Putamen (tissue), 1 donor: ENCODE data around the gene ZNF827.
"Not testable (repeated sequence)": the region's sequence is repeated elsewhere in the genome, so short reads cannot be mapped to it uniquely, and the experiment has no call there.

Experiments used
- DNase-seq: peaks from one replicate; pipeline ENCODE4 v3.0.0-alpha.2; 2016; ENCODE audit warnings: low spot score

The ZNF827 gene

DNA sequence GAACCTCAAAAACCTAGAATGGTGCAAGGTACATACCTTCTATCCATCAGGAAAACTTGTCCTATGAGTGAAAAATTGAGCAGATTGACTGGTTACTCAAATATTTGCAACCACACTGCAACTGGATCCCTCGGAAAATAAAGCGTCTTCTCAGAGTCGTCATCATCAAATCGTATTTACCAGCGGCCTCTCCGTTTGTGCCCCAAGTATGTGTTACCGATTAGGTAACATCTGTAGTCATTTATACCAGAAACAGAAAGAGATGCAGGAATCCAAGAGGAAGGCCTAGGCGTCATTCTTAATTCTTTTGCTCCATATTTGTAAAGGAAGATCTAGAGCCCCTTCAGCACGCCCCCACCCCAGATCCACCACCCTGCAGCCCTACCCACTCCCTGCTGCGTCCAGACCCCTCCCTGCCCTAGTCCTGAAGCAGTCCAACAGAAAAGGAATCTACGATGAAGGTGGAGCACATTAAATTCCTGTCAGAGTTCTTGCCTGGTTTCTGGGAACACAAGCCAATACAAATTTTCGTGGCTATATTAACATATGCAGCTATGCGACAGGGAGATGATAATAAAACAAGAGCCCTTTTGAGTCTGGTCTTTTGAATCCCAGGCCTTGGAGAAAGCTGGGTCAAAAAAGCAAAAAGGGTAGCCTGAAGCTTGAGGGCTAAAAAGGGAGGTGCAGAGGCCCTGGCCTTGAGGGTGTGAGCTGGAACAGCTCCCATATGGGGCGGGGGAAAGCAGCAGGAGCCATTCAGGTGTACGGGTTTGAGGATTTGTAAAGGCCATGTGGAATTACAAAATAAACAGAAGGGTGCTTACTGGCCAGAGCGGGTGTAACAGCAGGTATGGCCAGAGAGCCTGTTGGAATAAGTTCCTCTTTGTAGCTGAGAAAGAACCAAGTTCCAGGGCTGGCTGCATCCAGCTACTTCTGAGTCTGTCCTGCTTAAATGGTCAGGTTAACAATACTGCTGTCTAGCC, 77.0 kb downstream of the ZNF827 start:
- DNase-seq: no peak

DNA sequence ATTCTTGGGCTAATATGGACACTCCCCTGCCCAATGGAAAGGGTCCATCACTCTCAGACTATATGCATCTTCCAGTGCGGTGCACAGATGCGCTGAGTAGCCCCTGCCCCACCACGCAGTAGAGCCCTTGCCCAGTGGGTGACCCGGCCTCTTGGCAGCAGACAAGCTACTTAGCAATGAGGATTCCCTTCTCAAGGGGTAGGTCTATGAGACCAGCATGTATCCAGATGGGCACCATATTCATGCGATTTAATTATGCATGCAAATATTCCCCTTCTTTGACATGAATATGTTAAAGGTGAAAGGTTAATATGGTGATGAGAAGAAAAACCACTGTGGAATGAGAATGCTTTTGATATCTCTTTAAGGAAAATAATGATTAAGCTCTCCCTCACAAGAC, 77.7 kb downstream of the ZNF827 start:
- no peak for DNase-seq

DNA sequence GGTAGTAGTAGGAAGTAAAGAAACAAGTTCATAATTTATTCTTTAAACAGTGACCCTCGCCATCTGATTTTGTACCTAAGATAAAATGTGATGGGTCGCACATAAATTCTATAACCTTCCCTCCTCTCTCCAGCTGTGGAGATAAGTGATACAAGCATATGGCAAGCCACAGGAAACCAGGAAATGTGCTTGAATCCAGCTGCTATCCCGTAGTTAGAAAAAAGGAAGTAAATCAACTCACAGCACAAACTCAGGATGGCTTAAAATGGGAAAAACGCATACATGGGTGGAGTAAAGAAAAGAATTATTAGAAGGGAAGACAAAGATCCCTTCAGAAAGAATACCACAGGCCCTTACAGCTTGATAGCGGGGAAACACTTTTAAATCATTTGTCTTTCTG, 78.2 kb downstream of the ZNF827 start:
- DNase-seq: no peak

DNA sequence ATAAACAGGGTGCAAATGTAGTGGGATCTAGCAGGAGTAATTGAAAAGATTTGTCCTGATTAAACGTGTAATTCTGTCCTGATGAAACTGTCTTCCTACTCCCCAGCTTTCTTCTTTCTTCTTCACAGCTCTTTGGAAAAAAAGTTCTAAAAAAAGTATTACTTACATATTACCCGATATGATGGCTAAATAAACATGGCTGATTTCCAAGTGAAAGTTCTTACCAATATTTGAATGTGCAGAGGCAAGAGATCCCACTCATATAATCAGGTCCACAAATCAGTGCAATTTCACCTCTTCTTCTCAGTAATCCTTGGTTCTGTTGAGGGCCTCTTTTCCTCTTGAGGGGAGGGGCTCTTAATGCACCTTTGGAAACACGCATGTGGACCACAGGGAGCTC, 78.7 kb downstream of the ZNF827 start:
- no peak for DNase-seq

DNA sequence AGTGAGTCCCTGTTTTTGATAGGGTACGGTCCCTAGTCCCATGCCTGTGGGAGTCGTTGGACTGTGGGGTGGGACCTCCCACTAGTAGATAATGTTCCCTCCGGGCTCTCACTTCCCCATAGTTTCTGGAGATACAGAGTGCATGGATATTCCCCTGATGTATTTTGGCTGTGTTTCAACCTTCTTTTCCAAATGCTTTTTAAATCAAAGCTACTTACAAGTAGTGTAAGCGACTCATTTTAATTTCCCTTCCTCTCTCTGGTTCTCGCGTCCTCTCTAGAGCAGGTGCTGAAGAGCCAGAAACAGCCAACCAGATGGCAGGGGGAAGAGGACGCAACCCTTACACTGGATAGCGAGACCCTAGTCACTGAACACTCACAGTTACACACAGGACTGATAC, 79.2 kb downstream of the ZNF827 start:
- DNase-seq: no peak

DNA sequence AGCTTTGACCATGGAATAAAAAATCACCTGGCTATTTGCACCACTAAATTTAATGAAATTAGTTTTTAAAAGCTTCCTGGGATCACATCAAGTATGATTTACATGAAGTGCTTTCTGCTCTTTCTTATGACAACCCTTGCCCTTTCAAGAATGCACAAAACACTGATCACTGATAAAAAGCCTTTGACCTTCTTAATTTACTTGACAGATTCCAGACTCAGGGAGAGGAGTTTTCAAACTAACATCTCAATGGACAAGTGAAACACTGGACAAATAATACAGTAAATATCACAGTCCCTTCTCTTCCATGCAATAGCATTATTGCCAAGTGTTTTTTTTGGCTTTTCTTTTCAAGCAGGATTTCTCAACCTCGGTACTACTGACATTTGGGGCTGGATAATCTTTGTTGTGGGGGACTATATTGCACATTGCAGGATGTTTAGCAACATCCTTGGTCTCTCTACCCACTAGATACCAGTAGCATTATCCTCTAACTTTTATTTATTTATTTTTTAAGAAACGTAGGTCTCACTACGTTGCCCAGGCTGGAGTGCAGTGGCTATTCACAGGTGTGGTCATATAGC, 86.3 kb downstream of the ZNF827 start:
- DNase-seq: no peak

DNA sequence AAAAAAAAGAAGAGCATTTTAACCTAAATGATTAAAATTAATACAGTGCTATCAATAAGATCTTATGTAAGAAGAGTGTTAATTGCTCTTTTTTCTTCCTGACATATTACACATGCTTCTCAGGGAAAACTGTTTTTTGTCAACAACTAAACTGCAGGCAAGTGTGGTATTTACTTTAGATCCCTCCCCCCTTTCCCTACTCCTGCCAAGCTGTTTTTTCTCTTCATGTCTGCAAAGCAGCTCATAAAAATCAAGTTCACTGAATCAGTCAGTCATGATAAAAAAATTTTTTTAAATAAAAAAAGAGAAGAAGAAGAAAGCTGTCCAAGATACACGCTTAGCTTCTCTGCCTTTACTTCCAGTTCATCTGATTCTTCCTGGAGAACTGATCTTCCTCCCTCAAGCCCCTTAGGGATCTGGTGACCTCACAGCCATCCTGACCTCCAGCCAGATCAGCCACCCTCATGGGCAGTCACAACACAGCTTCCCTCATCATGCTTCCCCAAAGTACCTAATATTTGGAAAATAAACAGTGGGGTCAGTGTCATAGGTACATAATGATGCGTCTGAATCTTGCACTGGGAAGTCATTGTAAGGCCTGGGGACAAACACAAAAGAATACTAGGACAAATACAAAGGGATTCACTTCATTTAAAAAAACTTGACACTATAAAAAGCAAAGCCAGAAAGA, 87.0 kb downstream of the ZNF827 start:
- no peak for DNase-seq

DNA sequence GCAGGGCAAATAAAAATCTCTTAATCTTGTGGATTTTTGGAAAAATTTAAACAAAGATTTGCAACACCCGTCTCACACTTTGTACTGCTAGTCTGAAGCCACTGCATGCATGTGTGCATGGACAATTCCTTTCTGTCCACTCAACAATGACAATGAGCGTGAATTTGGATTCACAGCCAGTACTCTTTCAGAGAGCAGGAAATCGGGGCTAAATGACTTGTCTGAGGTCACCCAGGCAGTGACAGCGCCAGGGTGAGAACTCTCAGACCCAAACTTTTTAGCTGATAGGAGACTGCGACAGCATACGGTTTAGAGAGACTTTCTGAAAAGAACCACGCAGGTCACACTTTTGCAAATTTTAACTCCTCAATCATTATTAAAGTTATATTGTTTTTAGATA, 90.9 kb downstream of the ZNF827 start:
- peak; percentile 61 for DNase-seq

DNA sequence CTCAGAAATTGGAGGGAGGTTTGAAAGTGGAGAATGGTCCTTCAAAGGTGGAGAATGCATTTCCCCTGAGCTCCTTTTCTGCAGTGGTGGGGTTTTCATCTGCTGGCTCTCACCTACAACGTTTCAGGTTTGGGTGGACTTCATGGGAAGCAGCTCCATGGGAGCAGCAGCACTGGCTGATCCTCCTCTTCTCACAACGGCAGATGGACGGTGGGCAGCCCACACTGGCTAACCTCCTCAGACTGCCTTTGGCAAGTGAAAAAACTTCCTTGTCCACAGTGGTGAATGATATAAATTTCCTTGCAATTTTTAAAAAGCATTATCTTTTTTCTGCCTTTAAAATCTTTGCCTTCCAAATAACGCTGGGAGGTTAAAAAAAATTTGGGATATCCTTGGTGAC, 93.5 kb downstream of the ZNF827 start:
- DNase-seq: no peak

DNA sequence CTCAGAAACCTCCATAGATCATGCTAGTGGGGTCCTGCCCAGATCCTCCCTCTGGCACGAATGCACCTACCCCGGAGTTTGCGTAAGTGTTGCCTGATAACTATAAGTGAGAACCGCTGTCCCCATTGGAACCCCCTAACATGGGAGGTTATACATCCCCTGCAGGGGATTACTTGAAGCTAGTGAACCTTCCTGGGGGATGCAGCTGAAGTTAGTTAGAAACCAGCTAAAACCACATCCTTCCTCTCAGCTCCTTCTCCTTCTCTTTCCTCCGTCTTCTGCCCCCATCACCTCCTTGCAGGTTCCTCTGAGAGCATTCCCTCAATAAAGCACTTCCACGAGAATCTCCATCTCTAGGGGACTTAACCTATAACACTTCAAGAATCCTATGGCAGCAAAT, 95.0 kb downstream of the ZNF827 start:
- no peak for DNase-seq

DNA sequence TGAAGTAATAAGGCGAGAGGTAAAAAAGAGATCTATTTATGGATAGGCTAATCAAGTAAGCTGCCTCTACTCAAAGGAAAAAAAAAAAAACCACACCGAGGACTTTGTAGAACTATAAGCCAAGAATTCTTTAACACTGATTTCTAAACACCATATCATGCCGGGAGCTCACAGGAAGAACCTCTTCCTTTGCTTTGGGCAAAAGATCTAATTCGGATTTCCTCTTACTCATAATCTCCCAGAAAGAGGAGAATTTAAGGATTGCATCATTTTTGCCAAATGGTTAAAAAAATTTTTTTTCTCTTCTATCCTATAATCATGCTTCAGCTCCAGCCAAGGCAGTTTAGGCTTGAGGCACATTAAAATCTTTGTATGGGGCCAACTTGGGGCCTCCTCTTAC, 95.5 kb downstream of the ZNF827 start:
- DNase-seq: no peak

DNA sequence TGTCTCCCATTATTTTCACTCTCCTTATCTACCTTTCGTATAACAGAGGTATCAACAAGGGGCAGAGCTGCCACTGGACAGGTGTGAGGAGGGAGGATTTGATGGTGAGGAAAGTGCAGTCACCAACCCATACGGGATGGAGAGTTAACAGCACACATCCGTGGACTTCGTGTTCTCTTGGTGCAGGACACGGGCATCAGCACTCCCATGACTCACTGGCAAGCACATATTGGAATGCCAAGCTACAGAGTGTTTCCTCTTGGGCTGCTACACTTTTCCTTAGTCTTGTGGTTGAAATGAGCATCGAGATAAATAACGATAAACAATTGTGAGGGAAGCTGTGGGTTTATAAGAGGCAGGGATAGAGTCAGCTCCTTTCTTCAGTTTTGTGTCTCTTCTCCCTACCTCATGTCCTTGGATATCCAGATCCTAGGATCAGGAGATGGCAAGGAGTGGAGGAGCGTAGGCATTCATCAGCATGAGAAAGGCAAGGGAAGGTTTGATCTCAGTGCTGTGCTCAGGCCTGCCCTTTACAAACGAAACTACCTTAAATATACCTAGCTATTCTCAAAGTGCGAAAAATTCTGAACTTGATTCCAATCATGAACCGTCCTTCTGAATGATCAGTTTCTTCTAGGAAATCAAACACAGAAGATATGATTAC, 96.3 kb downstream of the ZNF827 start:
- no peak for DNase-seq

DNA sequence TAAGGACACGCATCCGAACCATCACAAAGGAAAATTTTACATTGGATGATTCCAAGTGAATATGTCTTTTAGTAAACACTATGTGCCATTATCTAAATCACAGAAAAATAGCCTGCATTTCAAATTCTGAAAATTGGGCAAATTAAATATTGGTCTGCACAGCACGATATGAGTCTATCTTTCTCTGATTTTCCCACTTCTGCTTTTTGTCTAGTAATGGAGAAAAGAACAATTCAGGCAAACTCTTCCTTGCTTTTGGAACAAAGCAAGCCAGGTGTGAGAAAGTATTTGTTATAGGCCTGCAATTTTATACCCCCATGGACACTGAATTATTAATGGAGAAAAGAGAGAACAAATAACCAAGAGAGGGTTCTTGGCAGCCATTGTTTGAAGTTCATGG, 97.8 kb downstream of the ZNF827 start:
- DNase-seq: no peak

DNA sequence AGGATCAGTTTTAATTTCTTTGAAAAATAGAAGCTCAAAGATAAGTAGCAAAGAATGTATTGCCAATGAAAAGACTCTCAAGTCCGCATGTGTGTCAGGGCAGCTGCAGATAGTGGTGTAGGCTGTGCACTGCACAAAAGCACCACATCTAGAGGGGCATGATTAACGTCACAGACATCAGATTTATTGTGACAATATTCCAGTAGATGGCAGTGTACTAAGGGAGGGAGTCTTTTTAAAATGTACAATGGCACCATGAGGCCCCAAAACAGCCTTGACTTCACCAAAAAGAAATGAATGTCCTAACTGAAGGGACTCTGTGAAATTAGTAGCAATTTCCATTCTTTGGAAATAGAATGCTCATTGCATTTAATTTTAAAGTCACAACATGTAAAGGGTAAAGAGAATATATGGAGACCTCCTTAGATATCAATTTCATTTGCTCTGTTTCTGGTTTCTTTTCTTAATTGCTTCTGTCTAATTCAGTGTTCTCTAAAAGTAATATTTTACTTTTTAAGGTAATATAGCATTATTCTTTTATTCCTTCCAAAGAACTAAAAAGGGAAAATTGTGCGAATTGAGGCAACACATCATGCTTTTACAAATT, 98.4 kb downstream of the ZNF827 start:
- DNase-seq: peak; percentile 54

DNA sequence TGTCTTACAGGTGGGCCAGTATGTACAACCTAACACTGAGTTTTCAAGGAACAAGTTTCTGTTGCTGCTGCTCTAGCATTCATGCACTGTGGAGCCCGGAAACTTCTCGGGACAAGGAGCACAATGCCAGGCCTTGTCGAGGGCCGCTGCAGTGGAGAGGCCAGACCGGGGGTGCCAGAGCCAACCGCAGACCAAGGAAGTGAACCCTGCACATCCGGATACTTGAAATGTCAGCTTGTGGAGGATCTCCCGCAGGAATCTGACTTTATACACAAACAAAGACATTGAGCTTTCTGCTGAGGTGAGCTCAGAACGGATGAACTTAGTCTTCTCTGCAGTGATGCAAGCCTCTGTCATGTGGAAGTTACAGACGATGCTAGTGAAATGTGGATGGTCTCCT, 99.5 kb downstream of the ZNF827 start:
- DNase-seq: peak; percentile 51

DNA sequence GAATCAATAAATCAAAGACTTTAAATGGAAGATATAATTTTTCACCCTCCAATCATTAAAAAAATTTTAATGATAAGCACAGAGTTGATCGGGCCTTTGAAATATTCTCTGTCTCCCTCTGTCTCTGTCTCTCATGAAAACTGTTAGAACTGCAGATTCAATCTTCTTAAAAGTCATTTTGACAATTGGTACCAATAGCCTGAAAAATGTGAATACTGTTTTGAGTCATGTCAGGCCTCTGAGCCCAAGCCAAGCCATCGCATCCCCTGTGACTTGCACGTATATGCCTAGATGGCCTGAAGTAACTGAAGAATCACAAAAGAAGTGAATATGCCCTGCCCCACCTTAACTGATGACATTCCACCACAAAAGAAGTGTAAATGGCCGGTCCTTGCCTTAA, 106.2 kb downstream of the ZNF827 start:
- not testable (repeated sequence) for DNase-seq

DNA sequence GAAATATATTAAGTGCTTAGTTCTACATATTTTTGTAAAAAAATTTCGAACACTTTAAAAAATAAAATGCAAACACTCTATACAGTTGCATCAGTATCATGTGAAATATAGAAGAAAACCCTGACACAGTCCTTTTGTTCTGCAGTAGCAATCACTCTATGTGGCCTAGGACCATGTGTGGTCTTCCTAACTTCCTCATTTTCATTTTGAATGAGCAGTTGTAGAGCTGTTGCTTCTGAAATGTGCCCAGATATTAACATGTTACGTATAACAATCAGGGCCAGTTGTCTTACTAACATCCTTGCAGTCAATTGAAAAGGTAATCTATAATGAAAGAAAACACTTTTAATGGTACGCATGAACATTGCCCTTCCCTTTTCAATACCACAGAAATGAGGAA, 107.9 kb downstream of the ZNF827 start:
- no peak for DNase-seq

DNA sequence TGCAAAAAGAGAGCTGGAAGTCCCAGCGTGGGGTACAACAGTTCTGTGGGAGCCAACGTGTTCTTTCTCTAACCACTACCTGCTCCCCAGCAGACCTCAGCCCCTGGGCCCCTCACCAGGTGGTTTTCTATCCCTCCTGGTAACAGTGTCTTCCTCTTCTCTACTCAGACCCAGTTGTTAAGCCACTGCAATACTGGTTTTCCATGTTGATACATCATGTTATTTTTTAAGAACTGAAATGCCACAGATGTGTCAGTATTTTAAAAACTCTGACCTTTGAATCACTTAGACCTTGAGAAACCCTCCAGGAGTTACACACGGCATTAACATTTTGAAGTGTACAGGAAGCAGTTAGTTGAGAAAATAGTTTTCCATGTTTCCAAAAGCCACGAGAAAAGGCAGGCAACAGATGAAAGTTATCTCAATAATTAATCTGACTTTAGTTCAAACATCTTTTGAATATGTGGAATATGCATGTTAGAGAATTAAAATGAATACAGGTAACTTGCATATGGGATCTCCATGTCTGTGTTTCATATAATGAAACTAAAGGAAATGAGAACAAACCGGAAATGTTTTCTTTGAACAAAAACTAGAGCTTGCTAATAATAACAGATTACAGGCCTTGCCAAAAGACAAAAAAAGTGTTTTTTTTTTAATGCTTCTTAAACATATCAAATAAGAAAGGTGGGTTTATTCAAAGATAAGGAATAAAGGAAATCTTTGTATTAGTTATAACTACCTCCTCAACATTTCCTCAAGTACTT, 108.8 kb downstream of the ZNF827 start:
- DNase-seq: no peak

DNA sequence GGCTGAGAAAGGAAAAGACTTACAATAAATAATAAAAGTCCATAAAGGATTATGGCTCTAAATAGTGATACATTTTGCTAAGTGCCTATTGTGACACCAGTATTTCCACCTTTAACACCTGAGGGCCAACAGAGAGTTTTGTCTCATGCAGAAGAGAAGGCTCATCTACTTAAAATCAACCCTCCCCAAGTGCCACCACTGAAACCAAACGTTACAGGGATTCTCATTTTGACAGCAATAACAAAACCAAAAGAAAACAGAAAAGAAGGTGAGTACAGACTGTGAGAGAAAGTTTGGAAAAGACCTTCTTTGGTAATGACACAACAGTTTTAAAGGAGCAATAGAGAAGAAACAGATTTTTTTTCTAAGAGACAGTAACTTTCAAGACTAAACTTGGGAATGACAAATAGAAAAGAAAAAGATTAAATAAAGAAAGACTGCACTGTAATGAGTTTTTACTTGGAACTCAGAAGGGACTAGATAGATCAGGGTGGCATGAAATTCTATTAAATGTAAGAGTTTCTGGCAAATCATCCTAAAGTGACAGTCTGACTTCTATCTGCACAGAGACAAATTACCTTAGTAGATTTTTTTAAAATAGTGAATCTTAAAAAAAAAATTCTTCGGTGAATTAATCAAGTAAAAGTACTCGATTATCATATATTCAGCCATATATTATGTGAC, 109.7 kb downstream of the ZNF827 start:
- no peak for DNase-seq

DNA sequence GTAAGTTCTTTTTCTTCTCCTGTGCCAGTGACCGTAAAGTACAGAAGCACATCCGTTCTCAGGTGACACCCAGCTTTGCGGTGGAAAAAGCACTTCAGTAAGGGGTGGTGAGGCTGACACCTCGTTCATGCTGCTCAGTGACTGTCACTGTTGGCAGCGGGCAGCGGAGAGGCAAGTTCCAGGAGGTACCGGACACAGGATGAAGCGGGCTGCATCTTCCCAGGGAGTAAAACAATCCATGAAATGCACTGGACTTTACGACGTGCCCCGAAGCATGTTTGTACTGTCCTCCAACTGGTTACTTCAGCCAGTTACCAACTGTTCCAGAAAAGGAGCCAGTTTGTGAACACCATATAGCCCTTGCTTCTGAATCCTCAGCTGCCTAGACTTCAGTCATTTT, 110.7 kb downstream of the ZNF827 start:
- no peak for DNase-seq

DNA sequence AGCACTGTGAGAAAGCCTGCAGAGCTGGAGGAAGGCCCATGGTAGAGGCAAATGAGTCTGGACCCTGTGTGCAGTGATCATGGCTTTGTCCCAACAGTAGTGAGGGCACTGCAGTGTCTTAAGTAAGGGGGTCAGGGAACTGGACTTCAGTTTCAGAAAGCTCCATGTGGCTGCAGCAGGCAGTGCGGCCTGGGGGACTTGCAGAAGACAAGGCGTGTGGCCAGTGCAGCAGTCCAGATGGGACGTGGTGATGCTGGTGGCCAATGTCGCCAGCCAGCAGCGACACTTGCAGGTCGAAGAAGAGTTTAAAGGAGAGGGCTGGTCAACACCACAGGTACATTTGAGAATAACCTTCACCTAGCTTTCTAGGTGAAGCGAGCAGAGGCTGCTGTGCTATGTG, 113.4 kb downstream of the ZNF827 start:
- no peak for DNase-seq
